ENCODE measurements around the gene DGKZ. TPM values are rescaled to one million over a fixed set of nuclear protein-coding genes. Genes with fewer than 3 reads are reported as not detected.
A peak's percentile ranks its signal among the peaks of the same experiment; 100 is the strongest.

The DGKZ gene
- total and polyA plus RNA-seq, 2 of the 13 experiments (the other 11 are each of a cell fraction or from before 2014, with no cell fraction given): 15.8 to 20.7 TPM

- TF ChIP-seq ZNF281 (CRISPR knock-in tag; IDR thresholded peaks at IDR 0.05; ENCODE audit: borderline replicate concordance) (peak; percentile 84), ZNF280B (CRISPR knock-in tag; IDR thresholded peaks at IDR 0.05; ENCODE audit: borderline replicate concordance) (0 out of 2 replicates have a peak, but pooled peaks have one; percentile 31), ZNF788 (CRISPR knock-in tag; IDR thresholded peaks at IDR 0.05; ENCODE audit: borderline replicate concordance) (peak; percentile 47; the same call in 1 of the 2 replicates), ZBED4 (CRISPR knock-in tag; IDR thresholded peaks at IDR 0.05; ENCODE audit: borderline replicate concordance) (peak; percentile 86; the same call in 1 of the 2 replicates), KLF13 (CRISPR knock-in tag; IDR thresholded peaks at IDR 0.05) (no peak), HMGXB3 (CRISPR knock-in tag; IDR thresholded peaks at IDR 0.05; ENCODE audit: borderline replicate concordance) (no peak), NFE2L1 (CRISPR knock-in tag; IDR thresholded peaks at IDR 0.05; ENCODE audit: borderline replicate concordance) (no peak), ZNF207 (IDR thresholded peaks at IDR 0.05; ENCODE audit: borderline replicate concordance) (no peak), PCBP1 (IDR thresholded peaks at IDR 0.05; ENCODE audit: borderline replicate concordance, low read depth, low read length) (0 out of 2 replicates have a peak, but pooled peaks have one; percentile 50), TERF1 (CRISPR knock-in tag; IDR thresholded peaks at IDR 0.05) (no peak), TAF15 (IDR thresholded peaks at IDR 0.05; ENCODE audit: low read depth, low read length, poor library complexity, severe bottlenecking) (no peak), KMT2A (CRISPR knock-in tag; IDR thresholded peaks at IDR 0.05) (0 out of 2 replicates have a peak, but pooled peaks have one; percentile 46), HDAC2 (CRISPR knock-in tag; IDR thresholded peaks at IDR 0.05) (0 out of 2 replicates have a peak, but pooled peaks have one; percentile 15)
Measured at GRCh38 chr11:46380340-46381047, 33.2 kb downstream of the DGKZ start (continued).

All from HepG2 (cell line).